GM19397 (cell line): ENCODE data around the gene KCNJ12.
"Not testable (repeated sequence)": the region's sequence is repeated elsewhere in the genome, so short reads cannot be mapped to it uniquely, and the experiment has no call there.

Source experiments
- ATAC-seq: cut with Tn5 transposase; IDR thresholded peaks from one replicate; pipeline ENCODE4 v1.9.1; 2021; ENCODE audit warnings: mild to moderate bottlenecking, moderate library complexity; ENCODE audit not compliant: unreplicated experiment

The KCNJ12 gene

GRCh38 chr17:21418446-21419298 lies 42.5 kb downstream of the KCNJ12 start:
- ATAC-seq: no peak

GRCh38 chr17:21419299-21420239 lies 43.4 kb downstream of the KCNJ12 start:
- no peak for ATAC-seq

GRCh38 chr17:21420503-21421090 lies 44.4 kb downstream of the KCNJ12 start:
- ATAC-seq: not testable (repeated sequence)

GRCh38 chr17:21421421-21422310 lies 45.5 kb downstream of the KCNJ12 start:
- ATAC-seq: not testable (repeated sequence)

- not testable (repeated sequence) for ATAC-seq
These were observed 46.4 kb downstream of the KCNJ12 start for GRCh38 chr17:21422311-21423189.

GRCh38 chr17:21423190-21423493 lies 47.0 kb downstream of the KCNJ12 start:
- ATAC-seq: not testable (repeated sequence)

GRCh38 chr17:21424697-21425096 lies 48.5 kb downstream of the KCNJ12 start:
- not testable (repeated sequence) for ATAC-seq

GRCh38 chr17:21425321-21425720 lies 49.2 kb downstream of the KCNJ12 start:
- ATAC-seq: no peak

GRCh38 chr17:21425736-21426135 lies 49.6 kb downstream of the KCNJ12 start:
- no peak for ATAC-seq

GRCh38 chr17:21426246-21426645 lies 50.1 kb downstream of the KCNJ12 start:
- not testable (repeated sequence) for ATAC-seq

GRCh38 chr17:21426876-21427275 lies 50.7 kb downstream of the KCNJ12 start:
- ATAC-seq: not testable (repeated sequence)

- not testable (repeated sequence) for ATAC-seq
These were observed 51.6 kb downstream of the KCNJ12 start for GRCh38 chr17:21427727-21428126.

GRCh38 chr17:21428752-21429424 lies 52.7 kb downstream of the KCNJ12 start:
- not testable (repeated sequence) for ATAC-seq

- not testable (repeated sequence) for ATAC-seq
These were observed 53.9 kb downstream of the KCNJ12 start for GRCh38 chr17:21429921-21430628.

GRCh38 chr17:21433971-21434370 lies 57.8 kb downstream of the KCNJ12 start:
- not testable (repeated sequence) for ATAC-seq

GRCh38 chr17:21434976-21435375 lies 58.8 kb downstream of the KCNJ12 start:
- not testable (repeated sequence) for ATAC-seq

- ATAC-seq: not testable (repeated sequence)
These were observed 60.3 kb downstream of the KCNJ12 start for GRCh38 chr17:21436481-21436880.
